Common myeloid progenitor, CD34-positive (primary cell): Measurements from ENCODE around the gene KCTD3.

Experiments used
- CTCF ChIA-PET: fragments of 350-600 bp; sonication (Branson Sonifier 250); formaldehyde crosslinking; loops from one replicate; lab custom pipeline; 2021; ENCODE audit warnings: antibody characterized with exemption; lab: Charles Lee
- POLR2A ChIA-PET: fragments of 350-600 bp; sonication (Branson Sonifier 250); formaldehyde crosslinking; loops from one replicate; lab custom pipeline; 2021; ENCODE audit warnings: antibody characterized with exemption; lab: Charles Lee
- DNase-seq, 3 donors: peaks; one replicate each; pipeline versions ENCODE4 v3.0.0 to v3.0.0-alpha.2; 2013
- H3K27ac ChIP-seq, 2 experiments: 1 replicate in 1 of 2; 2 replicates in 1 of 2; pipeline ENCODE4 v1.7.0; 2013; ENCODE audit warnings: inconsistent platforms in 2 of 2, low read length in 2 of 2, mild to moderate bottlenecking in 2 of 2, low read depth in 1 of 2, moderate library complexity in 1 of 2; ENCODE audit not compliant: severe bottlenecking in 2 of 2, insufficient read depth in 1 of 2, poor library complexity in 1 of 2
- H3K27me3 ChIP-seq, 5 experiments: replicated peaks in 2 of 5; 1 replicate in 3 of 5; 2 replicates in 2 of 5; pipeline versions ENCODE4 v1.6.1 to v1.7.0; 2013; ENCODE audit warnings: low read length in 4 of 5, mild to moderate bottlenecking in 2 of 5, moderate library complexity in 2 of 5, inconsistent platforms in 1 of 5; ENCODE audit not compliant: insufficient read depth in 5 of 5, control insufficient read depth in 4 of 5
- H3K36me3 ChIP-seq, 4 experiments: 1 replicate in 2 of 4; 2 replicates in 2 of 4; pipeline versions ENCODE4 v1.6.1 to v1.7.0; 2013; ENCODE audit warnings: low read length in 3 of 4, control low read depth in 1 of 4, mild to moderate bottlenecking in 1 of 4; ENCODE audit not compliant: control insufficient read depth in 4 of 4, insufficient read depth in 4 of 4
- H3K4me1 ChIP-seq, 4 experiments: 1 replicate in 3 of 4; 2 replicates in 1 of 4; pipeline versions ENCODE4 v1.6.1 to v1.7.1; 2013; ENCODE audit warnings: low read length in 3 of 4, mild to moderate bottlenecking in 3 of 4, control low read depth in 1 of 4, inconsistent platforms in 1 of 4, moderate library complexity in 1 of 4; ENCODE audit not compliant: control insufficient read depth in 4 of 4, insufficient read depth in 4 of 4; ENCODE audit errors: control extremely low read depth in 1 of 4
- H3K4me3 ChIP-seq, 7 experiments: 1 replicate in 4 of 7; 2 replicates in 3 of 7; pipeline versions ENCODE4 v1.5.1 to v1.7.0; 2013; ENCODE audit warnings: mild to moderate bottlenecking in 7 of 7, low read length in 6 of 7, moderate library complexity in 6 of 7, inconsistent platforms in 2 of 7, low read depth in 2 of 7, control low read depth in 1 of 7; ENCODE audit not compliant: insufficient read depth in 4 of 7, control insufficient read depth in 1 of 7; ENCODE audit errors: extremely low read depth in 1 of 7
- H3K9me3 ChIP-seq, 5 experiments: 1 replicate in 4 of 5; 2 replicates in 1 of 5; pipeline versions ENCODE4 v1.6.1 to v1.7.1; 2013; ENCODE audit warnings: low read length in 4 of 5, mild to moderate bottlenecking in 2 of 5, inconsistent platforms in 1 of 5, low read depth in 1 of 5, moderate library complexity in 1 of 5; ENCODE audit not compliant: control insufficient read depth in 4 of 5, insufficient read depth in 2 of 5; ENCODE audit errors: control extremely low read depth in 1 of 5
- WGBS: methylation state at CpG from one replicate; pipeline ENCODE4 v1.1.5; 2013; ENCODE audit not compliant: insufficient coverage; 5-methylcytosine and 5-hydroxymethylcytosine counted together

Gene KCTD3

GRCh38 chr1:215594640-215595039 lies 27.5 kb downstream of the KCTD3 start:
- Histone ChIP-seq H3K27me3 (no peaks in the 10 kb centered on the region), H3K4me3 (no peak overlapping the region), H3K36me3 (peaks cover 6 to 24% (median 9%) of the 10 kb centered on the region in 4 experiments), H3K9me3 (no peaks in the 10 kb centered on the region), H3K4me1 (no peaks in the 10 kb centered on the region), H3K27ac (no peak overlapping the region)
- 100% methylated on average over 1 of the region's 3 CpGs for WGBS
- POLR2A ChIA-PET: no interaction called here
- no peak for DNase-seq
- CTCF ChIA-PET: interaction anchor here (0.6 kb wide), 1 partner anchor 11 kb away, joined by 3 read pairs; no protein-coding TSS in a partner anchor

- no peak for DNase-seq
- Histone ChIP-seq H3K27ac (no peak overlapping the region), H3K4me3 (no peak overlapping the region), H3K4me1 (no peaks in the 10 kb centered on the region), H3K27me3 (no peaks in the 10 kb centered on the region), H3K9me3 (no peaks in the 10 kb centered on the region), H3K36me3 (peaks cover 6 to 19% (median 9%) of the 10 kb centered on the region in 4 experiments)
- POLR2A ChIA-PET: no interaction called here
- CTCF ChIA-PET: no interaction called here
- WGBS: no CpG with 5 or more reads among the region's 2 CpGs
Measured at GRCh38 chr1:215595231-215595630, 28.1 kb downstream of the KCTD3 start.

GRCh38 chr1:215597961-215598360 lies 30.9 kb downstream of the KCTD3 start:
- no peaks in the 10 kb centered on the region for H3K4me1 ChIP-seq
- no peaks in the 10 kb centered on the region for H3K9me3 ChIP-seq
- H3K36me3 ChIP-seq: peaks cover 6 to 18% (median 9%) of the 10 kb centered on the region in 4 experiments
- no peak overlapping the region for H3K27ac ChIP-seq
- ChIA-PET POLR2A (no interaction called here), CTCF (no interaction called here)
- DNase-seq: no peak
- no peaks in the 10 kb centered on the region for H3K27me3 ChIP-seq
- H3K4me3 ChIP-seq: no peak overlapping the region

GRCh38 chr1:215599418-215600074 lies 32.4 kb downstream of the KCTD3 start:
- H3K27ac ChIP-seq: no peak overlapping the region
- no peak overlapping the region for H3K4me3 ChIP-seq
- no peaks in the 10 kb centered on the region for H3K27me3 ChIP-seq
- peaks cover 6 to 28% (median 14%) of the 10 kb centered on the region in 4 experiments for H3K36me3 ChIP-seq
- ChIA-PET CTCF (no interaction called here), POLR2A (no interaction called here)
- no peaks in the 10 kb centered on the region for H3K9me3 ChIP-seq
- DNase-seq: peak in 1 of 3 donors; percentile 15
- 69% methylated on average over 2 of the region's 3 CpGs for WGBS
- no peaks in the 10 kb centered on the region for H3K4me1 ChIP-seq

- no peak overlapping the region for H3K27ac ChIP-seq
- no peaks in the 10 kb centered on the region for H3K27me3 ChIP-seq
- peaks cover 10 to 29% (median 14%) of the 10 kb centered on the region in 4 experiments for H3K36me3 ChIP-seq
- H3K4me1 ChIP-seq: no peaks in the 10 kb centered on the region
- ChIA-PET POLR2A (no interaction called here), CTCF (interaction anchor here (0.7 kb wide), 1 partner anchor 1713 kb away, joined by 4 read pairs; no protein-coding TSS in a partner anchor)
- no peak for DNase-seq
- H3K4me3 ChIP-seq: no peak overlapping the region
- H3K9me3 ChIP-seq: no peaks in the 10 kb centered on the region
Measured at GRCh38 chr1:215600258-215600792, 33.2 kb downstream of the KCTD3 start.

GRCh38 chr1:215600867-215601266 lies 33.8 kb downstream of the KCTD3 start:
- Histone ChIP-seq H3K27ac (no peak overlapping the region), H3K9me3 (no peaks in the 10 kb centered on the region), H3K27me3 (no peaks in the 10 kb centered on the region), H3K36me3 (peaks cover 10 to 31% (median 16%) of the 10 kb centered on the region in 4 experiments), H3K4me3 (no peak overlapping the region), H3K4me1 (no peaks in the 10 kb centered on the region)
- WGBS: 100% methylated on average over 3 of the region's 10 CpGs
- no peak for DNase-seq
- ChIA-PET CTCF (interaction anchor here (0.7 kb wide), 1 partner anchor 1714 kb away, joined by 4 read pairs; no protein-coding TSS in a partner anchor), POLR2A (no interaction called here)

GRCh38 chr1:215601276-215601675 lies 34.2 kb downstream of the KCTD3 start:
- DNase-seq: no peak
- CTCF ChIA-PET: no interaction called here
- H3K27ac ChIP-seq: no peak overlapping the region
- no peaks in the 10 kb centered on the region for H3K4me1 ChIP-seq
- H3K4me3 ChIP-seq: no peak overlapping the region
- H3K9me3 ChIP-seq: no peaks in the 10 kb centered on the region
- peaks cover 10 to 29% (median 16%) of the 10 kb centered on the region in 4 experiments for H3K36me3 ChIP-seq
- 100% methylated on average over 2 of the region's 2 CpGs for WGBS
- POLR2A ChIA-PET: no interaction called here
- no peaks in the 10 kb centered on the region for H3K27me3 ChIP-seq
